Type B pancreatic cell (in vitro differentiated cells): ENCODE data around the gene RPL12. TPM values are rescaled to one million over a fixed set of nuclear protein-coding genes. Genes with fewer than 3 reads are reported as not detected.

Experiments used
- DNase-seq: peaks from one replicate; pipeline ENCODE4 v3.0.0; 2021; ENCODE audit warnings: mixed read lengths; ENCODE audit not compliant: unreplicated experiment; ENCODE audit errors: extremely low spot score
- H3K27ac Mint-ChIP-seq: 2 replicates; pipeline ENCODE4 v1.8.0; 2021; ENCODE audit warnings: mild to moderate bottlenecking, mixed read lengths
- H3K27me3 Mint-ChIP-seq: 2 replicates; pipeline ENCODE4 v1.8.0; 2021; ENCODE audit warnings: mixed read lengths
- H3K36me3 Mint-ChIP-seq: 2 replicates; pipeline ENCODE4 v1.8.0; 2021; ENCODE audit warnings: mixed read lengths
- H3K4me1 Mint-ChIP-seq: one replicate; pipeline ENCODE4 v1.8.0; 2021; ENCODE audit warnings: mixed read lengths; ENCODE audit not compliant: unreplicated experiment
- H3K4me3 Mint-ChIP-seq: 2 replicates; pipeline ENCODE4 v1.8.0; 2021; ENCODE audit warnings: mild to moderate bottlenecking, mixed read lengths
- H3K9me3 Mint-ChIP-seq: 2 replicates; pipeline ENCODE4 v1.8.0; 2021; ENCODE audit warnings: mixed read lengths
- total RNA-seq: library from RNA; stranded (reverse); gene quantifications from 2 replicates; pipeline ENCODE4 v1.2.1, GENCODE V29; 2021; ENCODE audit warnings: low replicate concordance
- TF ChIP-seq, protein P1 (sequence below): fragments of 200-600 bp; sonication (generic); conservative IDR thresholded peaks from 2 replicates; pipeline ENCODE4 v1.5.0; 2021; ENCODE audit warnings: antibody characterized with exemption, mild to moderate bottlenecking

RPL12 gene
- total RNA-seq, 1 donor from 2014 or later = 1,238 TPM

DNA sequence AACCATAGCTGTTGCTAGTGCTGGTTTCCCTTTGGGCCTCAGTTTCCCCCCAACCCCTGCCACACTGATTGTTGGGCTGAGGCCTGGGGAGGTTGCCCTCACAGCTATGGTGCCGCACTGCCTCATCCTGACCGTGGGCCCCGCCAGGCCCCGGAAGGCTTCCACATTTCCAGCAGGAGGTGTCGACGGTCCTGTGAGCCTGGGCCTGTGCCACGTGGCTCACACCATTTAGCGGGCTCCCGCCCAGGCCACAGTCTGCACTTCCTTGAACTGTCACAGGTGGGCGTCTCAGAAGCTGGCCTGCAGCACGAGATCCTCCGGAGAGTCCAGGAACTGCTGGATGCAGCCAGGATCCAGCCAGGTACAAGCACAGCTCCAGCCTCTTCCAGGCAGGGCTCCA, 45.8 kb upstream of the RPL12 start:
- no peaks in the 10 kb centered on the region for H3K36me3 Mint-ChIP-seq
- H3K27ac Mint-ChIP-seq = no peak overlapping the region
- TF ChIP-seq, protein P1, sequence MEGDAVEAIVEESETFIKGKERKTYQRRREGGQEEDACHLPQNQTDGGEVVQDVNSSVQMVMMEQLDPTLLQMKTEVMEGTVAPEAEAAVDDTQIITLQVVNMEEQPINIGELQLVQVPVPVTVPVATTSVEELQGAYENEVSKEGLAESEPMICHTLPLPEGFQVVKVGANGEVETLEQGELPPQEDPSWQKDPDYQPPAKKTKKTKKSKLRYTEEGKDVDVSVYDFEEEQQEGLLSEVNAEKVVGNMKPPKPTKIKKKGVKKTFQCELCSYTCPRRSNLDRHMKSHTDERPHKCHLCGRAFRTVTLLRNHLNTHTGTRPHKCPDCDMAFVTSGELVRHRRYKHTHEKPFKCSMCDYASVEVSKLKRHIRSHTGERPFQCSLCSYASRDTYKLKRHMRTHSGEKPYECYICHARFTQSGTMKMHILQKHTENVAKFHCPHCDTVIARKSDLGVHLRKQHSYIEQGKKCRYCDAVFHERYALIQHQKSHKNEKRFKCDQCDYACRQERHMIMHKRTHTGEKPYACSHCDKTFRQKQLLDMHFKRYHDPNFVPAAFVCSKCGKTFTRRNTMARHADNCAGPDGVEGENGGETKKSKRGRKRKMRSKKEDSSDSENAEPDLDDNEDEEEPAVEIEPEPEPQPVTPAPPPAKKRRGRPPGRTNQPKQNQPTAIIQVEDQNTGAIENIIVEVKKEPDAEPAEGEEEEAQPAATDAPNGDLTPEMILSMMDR = no peak
- H3K9me3 Mint-ChIP-seq = no peaks in the 10 kb centered on the region
- H3K27me3 Mint-ChIP-seq = no peaks in the 10 kb centered on the region
- H3K4me1 Mint-ChIP-seq = no peaks in the 10 kb centered on the region
- no peak overlapping the region for H3K4me3 Mint-ChIP-seq
- DNase-seq = no peak

GRCh38 chr9:127495884-127496555, 44.8 kb upstream of the RPL12 start:
- H3K4me1 Mint-ChIP-seq = no peaks in the 10 kb centered on the region
- DNase-seq = no peak
- no peaks in the 10 kb centered on the region for H3K36me3 Mint-ChIP-seq
- H3K4me3 Mint-ChIP-seq = no peak overlapping the region
- no peaks in the 10 kb centered on the region for H3K9me3 Mint-ChIP-seq
- TF ChIP-seq, protein P1 = no peak
- peak overlapping the region; percentile 51 for H3K27ac Mint-ChIP-seq
- H3K27me3 Mint-ChIP-seq = no peaks in the 10 kb centered on the region

DNA sequence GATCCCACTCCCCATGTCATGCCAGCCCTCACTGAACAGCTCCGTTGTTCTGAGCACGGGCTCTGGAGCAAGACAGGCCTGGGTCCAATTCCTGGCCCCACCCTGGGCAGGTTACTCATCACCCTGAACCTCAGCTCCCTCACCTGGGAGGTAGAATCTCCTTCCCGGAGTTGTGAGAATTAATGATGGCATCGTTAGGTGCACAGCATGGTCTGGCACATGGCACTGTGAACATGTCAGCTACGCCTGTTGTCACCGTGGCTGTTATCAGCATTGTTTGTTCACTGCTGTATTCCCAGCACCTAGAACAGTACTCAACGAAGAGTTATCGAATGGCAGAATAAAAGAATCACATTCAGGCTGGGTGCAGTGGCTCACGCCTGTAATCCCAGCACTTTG, 43.1 kb upstream of the RPL12 start:
- no peak overlapping the region for H3K4me3 Mint-ChIP-seq
- no peaks in the 10 kb centered on the region for H3K4me1 Mint-ChIP-seq
- DNase-seq = no peak
- TF ChIP-seq, protein P1 = no peak
- H3K36me3 Mint-ChIP-seq = no peaks in the 10 kb centered on the region
- no peaks in the 10 kb centered on the region for H3K27me3 Mint-ChIP-seq
- no peaks in the 10 kb centered on the region for H3K9me3 Mint-ChIP-seq
- H3K27ac Mint-ChIP-seq = no peak overlapping the region

- Mint-ChIP-seq H3K27me3 (no peaks in the 10 kb centered on the region), H3K4me3 (no peak overlapping the region), H3K36me3 (peaks cover 3% of the 10 kb centered on the region), H3K27ac (peak overlapping the region; percentile 46), H3K9me3 (no peaks in the 10 kb centered on the region), H3K4me1 (peaks cover 5% of the 10 kb centered on the region)
- TF ChIP-seq, protein P1 = no peak
- DNase-seq = no peak
These were observed 42.5 kb upstream of the RPL12 start for GRCh38 chr9:127493592-127494303.

DNA sequence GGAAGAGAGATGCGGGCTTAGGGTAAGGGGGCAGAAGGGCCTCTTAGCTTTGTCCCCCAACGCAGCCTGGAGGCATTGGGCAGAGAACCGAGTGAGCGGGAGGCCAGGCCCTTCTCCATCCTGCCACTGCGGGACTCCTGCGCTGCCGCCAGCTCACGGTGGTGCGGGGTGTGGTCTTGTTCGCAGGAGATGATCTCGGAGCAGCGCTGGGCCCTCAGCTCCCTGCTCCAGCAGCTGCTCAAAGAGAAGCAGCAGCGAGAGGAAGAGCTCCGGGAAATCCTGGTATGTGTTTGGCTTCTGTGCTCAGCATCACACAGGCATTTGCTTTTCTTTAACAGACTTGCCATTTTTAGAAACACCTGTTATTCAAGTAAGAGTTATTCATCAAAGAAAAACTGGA, 41.4 kb upstream of the RPL12 start:
- no peaks in the 10 kb centered on the region for H3K27me3 Mint-ChIP-seq
- TF ChIP-seq, protein P1 = no peak
- peaks cover 3% of the 10 kb centered on the region for H3K36me3 Mint-ChIP-seq
- H3K9me3 Mint-ChIP-seq = no peaks in the 10 kb centered on the region
- DNase-seq = no peak
- peaks cover 6% of the 10 kb centered on the region for H3K4me1 Mint-ChIP-seq
- no peak overlapping the region for H3K4me3 Mint-ChIP-seq
- no peak overlapping the region for H3K27ac Mint-ChIP-seq
